Sigmoid colon (tissue), 7 donors: ENCODE results near the gene CARMIL1. TPM values are rescaled to one million over a fixed set of nuclear protein-coding genes. Genes with fewer than 3 reads are reported as not detected.

Experiments
- DNase-seq: peaks from one replicate; pipeline ENCODE4 v3.0.0-alpha.2; 2019
- H3K27ac ChIP-seq, 4 donors: fragments of 200-600 bp; sonication (generic); one replicate each; pipeline ENCODE4 v1.5.1; 2016 to 2019; ENCODE audit warnings: mild to moderate bottlenecking in 1 of 4
- H3K27me3 ChIP-seq, 3 donors: fragments of 200-600 bp; sonication (generic); one replicate each; pipeline ENCODE4 v1.5.1; 2019; ENCODE audit warnings: mild to moderate bottlenecking in 1 of 3
- H3K36me3 ChIP-seq, 4 donors: fragments of 200-600 bp; sonication (generic); one replicate each; pipeline ENCODE4 v1.5.1; 2016 to 2019
- H3K4me1 ChIP-seq, 4 donors: fragments of 200-600 bp; sonication (generic); one replicate each; pipeline ENCODE4 v1.5.1; 2017 to 2019
- H3K4me3 ChIP-seq, 4 donors: fragments of 200-600 bp; sonication (generic); one replicate each; pipeline ENCODE4 v1.5.1; 2017 to 2019; ENCODE audit warnings: mild to moderate bottlenecking in 2 of 4, moderate library complexity in 1 of 4
- H3K9me3 ChIP-seq, 4 donors: fragments of 200-600 bp in 3 of 4; sonication (generic) in 3 of 4; one replicate each; pipeline versions ENCODE4 v1.5.1 to v1.6.1; 2013 to 2019
- CTCF ChIP-seq, 4 experiments: fragments of 450-650 bp in 3 of 4; fragments of 200-600 bp in 1 of 4; IDR thresholded peaks; one replicate each; pipeline ENCODE4 v1.5.1; 2016 to 2019; ENCODE audit warnings: antibody characterized with exemption in 4 of 4, mild to moderate bottlenecking in 3 of 4, moderate library complexity in 2 of 4
- EP300 ChIP-seq, 4 donors: sonication (generic); formaldehyde crosslinking; IDR thresholded peaks; one replicate each; pipeline ENCODE4 v1.6.1; 2017; ENCODE audit warnings: antibody characterized with exemption in 4 of 4
- POLR2A ChIP-seq, 2 donors: fragments of 450-650 bp; IDR thresholded peaks; one replicate each; pipeline ENCODE4 v1.6.1; 2016; ENCODE audit warnings: antibody characterized with exemption in 2 of 2, mild to moderate bottlenecking in 2 of 2, moderate library complexity in 2 of 2
- POLR2AphosphoS5 ChIP-seq, 4 donors: sonication (generic); formaldehyde crosslinking; IDR thresholded peaks; one replicate each; pipeline ENCODE4 v1.6.1; 2017; ENCODE audit warnings: antibody characterized with exemption in 4 of 4
- WGBS, 2 donors: extraction: QIAGEN DNeasy Blood & Tissue Kit; methylation state at CpG; one replicate each; pipeline ENCODE4 v1.1.7; 2013; 5-methylcytosine and 5-hydroxymethylcytosine counted together
- intact Hi-C: fragments of 100-400 bp; cut with DNase I; formaldehyde crosslinking; loops from one replicate; pipeline ENCODE4 v1.15.1; 2023
- polyA plus RNA-seq, 3 donors: library from polyadenylated mRNA; stranded (reverse); fragments of 200-250 nt; gene quantifications; one replicate each; pipeline ENCODE4 v1.2.3, GENCODE V29; 2013
- total RNA-seq, 4 donors: library from RNA; depleted of rRNA; stranded (reverse); fragments of >200 nt; gene quantifications; one replicate each; pipeline ENCODE4 v1.1.0, GENCODE V29; 2016
- donor health status: healthy with polysubstance abuse.
- donor health status: Bipolar disorder and iron deficiency.
- donor health status: healthy.

Gene CARMIL1
- total and polyA plus RNA-seq, 7 donors: 3.4 to 24.0 (median 8.2) TPM

GRCh38 chr6:25446830-25447569 lies 167.8 kb downstream of the CARMIL1 start:
- DNase-seq: no peak
- TF ChIP-seq POLR2A (IDR thresholded peaks at IDR 0.05) (no peak), EP300 (IDR thresholded peaks at IDR 0.05) (no peak), POLR2AphosphoS5 (IDR thresholded peaks at IDR 0.05) (no peak), CTCF (IDR thresholded peaks at IDR 0.05) (no peak)
- no peaks in the 10 kb centered on the region for H3K27me3 ChIP-seq
- H3K36me3 ChIP-seq: no peaks in the 10 kb centered on the region
- H3K9me3 ChIP-seq: no peaks in the 10 kb centered on the region
- H3K4me3 ChIP-seq: no peak overlapping the region
- 66 to 72% methylated on average over 2 of the region's 2 CpGs for WGBS, 2 donors
- no peaks in the 10 kb centered on the region for H3K4me1 ChIP-seq
- no peak overlapping the region for H3K27ac ChIP-seq
- intact Hi-C loops: no loop called here

- 72 to 78% methylated on average over 1 of the region's 1 CpG for WGBS, 2 donors
- Histone ChIP-seq H3K27ac (no peak overlapping the region), H3K4me1 (no peaks in the 10 kb centered on the region), H3K36me3 (no peaks in the 10 kb centered on the region), H3K9me3 (no peaks in the 10 kb centered on the region), H3K4me3 (no peak overlapping the region), H3K27me3 (no peaks in the 10 kb centered on the region)
- intact Hi-C loops: no loop called here
- TF ChIP-seq POLR2A (IDR thresholded peaks at IDR 0.05) (no peak), EP300 (IDR thresholded peaks at IDR 0.05) (no peak), CTCF (IDR thresholded peaks at IDR 0.05) (no peak), POLR2AphosphoS5 (IDR thresholded peaks at IDR 0.05) (no peak)
- no peak for DNase-seq
Observed at GRCh38 chr6:25447570-25447929, 168.4 kb downstream of the CARMIL1 start.

- Histone ChIP-seq H3K4me1 (no peaks in the 10 kb centered on the region), H3K27me3 (no peaks in the 10 kb centered on the region), H3K36me3 (no peaks in the 10 kb centered on the region), H3K4me3 (no peak overlapping the region), H3K27ac (no peak overlapping the region), H3K9me3 (no peaks in the 10 kb centered on the region)
- TF ChIP-seq CTCF (IDR thresholded peaks at IDR 0.05): no peak
- no peak for TF ChIP-seq POLR2A (IDR thresholded peaks at IDR 0.05)
- WGBS, 2 donors: 88 to 93% methylated on average over 2 of the region's 2 CpGs
- intact Hi-C loops: no loop called here
- DNase-seq: no peak
Observed at GRCh38 chr6:25448965-25449538, 169.9 kb downstream of the CARMIL1 start.

GRCh38 chr6:25449774-25450173 lies 170.6 kb downstream of the CARMIL1 start:
- no peak for DNase-seq
- Histone ChIP-seq H3K27me3 (no peaks in the 10 kb centered on the region), H3K36me3 (no peaks in the 10 kb centered on the region), H3K4me1 (no peaks in the 10 kb centered on the region), H3K9me3 (no peaks in the 10 kb centered on the region), H3K4me3 (no peak overlapping the region), H3K27ac (no peak overlapping the region)
- intact Hi-C loops: no loop called here
- TF ChIP-seq POLR2A (IDR thresholded peaks at IDR 0.05) (no peak), EP300 (IDR thresholded peaks at IDR 0.05) (no peak), POLR2AphosphoS5 (IDR thresholded peaks at IDR 0.05) (no peak), CTCF (IDR thresholded peaks at IDR 0.05) (no peak)
- WGBS, 2 donors: 74 to 83% methylated on average over 4 of the region's 4 CpGs
